GM21526 (cell line): Measurements from ENCODE around the gene MRPS24.

Source experiments
- ATAC-seq: cut with Tn5 transposase; IDR thresholded peaks from one replicate; pipeline ENCODE4 v1.9.1; 2021; ENCODE audit warnings: moderate library complexity; ENCODE audit not compliant: unreplicated experiment, low FRiP score

MRPS24 gene

DNA sequence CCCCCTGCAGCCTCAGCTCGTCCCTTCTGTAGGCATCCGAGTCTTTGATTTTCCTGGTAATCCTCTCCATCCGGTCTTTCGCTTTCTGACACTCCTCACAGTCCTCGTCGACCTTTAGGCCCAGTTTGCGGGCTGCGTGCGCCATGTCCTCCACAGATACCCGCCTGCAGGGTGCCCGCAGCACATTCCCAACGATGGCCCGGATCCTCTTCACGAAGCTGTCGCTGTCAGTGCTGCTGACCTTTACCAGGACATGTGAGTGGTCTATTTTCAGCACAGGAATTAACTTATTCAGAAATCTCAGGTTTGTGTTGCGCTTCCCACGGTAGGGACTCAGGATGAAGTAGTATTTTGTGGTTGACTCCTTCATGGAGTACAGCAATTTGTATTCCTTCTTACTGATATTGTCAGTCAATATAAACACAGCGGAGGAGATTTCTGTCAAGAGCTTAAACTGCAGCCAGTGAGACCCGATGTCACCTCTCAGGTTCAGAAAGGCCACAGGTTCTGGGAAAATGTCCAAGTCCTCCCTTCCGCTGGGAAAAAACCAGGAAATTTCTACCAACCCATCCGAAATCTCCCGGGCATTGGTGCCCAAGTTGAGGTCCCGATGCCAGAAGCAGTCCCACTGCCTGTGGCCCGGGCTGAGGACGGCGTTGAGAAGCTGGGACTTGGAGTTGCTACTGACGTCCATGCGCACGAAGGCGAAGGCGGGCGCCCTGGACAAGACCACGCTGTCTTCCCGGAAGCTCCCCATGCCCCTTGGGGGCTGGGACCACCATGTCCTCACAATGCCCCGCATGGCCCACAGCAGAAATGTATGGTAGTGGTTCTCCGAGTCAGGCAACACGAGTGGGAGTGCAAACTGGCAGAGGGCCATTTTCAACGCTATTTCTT lies 8.9 kb upstream of the MRPS24 start:
- ATAC-seq, result no peak

DNA sequence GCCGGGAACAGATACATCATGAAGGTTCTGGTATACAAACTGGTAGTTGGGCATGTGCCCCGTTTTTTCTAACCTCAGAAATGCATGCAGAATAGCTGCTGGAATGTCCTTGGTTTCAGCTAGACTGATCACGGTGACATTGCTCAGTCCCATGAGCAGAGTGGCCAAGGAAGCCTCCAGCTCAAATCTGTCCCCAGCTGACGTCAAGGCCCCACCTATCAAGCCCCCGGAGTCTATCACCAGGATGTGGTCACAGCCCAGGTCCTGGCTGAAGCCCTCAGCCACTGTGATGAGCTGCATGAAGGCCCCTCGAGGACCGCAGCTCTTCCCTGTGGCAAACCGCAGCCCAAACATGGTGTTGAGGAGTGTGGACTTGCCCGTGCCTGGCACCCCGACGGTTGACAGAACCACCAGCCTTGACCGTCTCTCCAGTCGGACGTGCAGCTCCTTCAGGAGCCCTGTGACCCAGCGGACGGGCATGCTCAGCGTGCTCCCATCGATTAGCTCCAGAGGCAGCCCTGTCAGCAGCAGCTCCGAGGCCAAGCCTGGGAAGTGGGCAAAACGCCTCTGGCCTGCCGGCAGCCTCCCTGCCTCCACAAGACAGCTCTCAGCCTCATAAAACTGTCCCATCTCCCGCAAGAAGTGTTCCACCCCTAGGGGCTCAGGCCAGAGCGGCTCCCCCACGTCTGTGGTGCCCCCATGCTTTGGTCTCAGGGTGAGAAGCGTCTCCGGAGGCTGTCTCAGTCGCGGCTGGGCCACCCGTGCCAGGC lies 7.8 kb upstream of the MRPS24 start:
- no peak for ATAC-seq

GRCh38 chr7:43876241-43876640 lies 6.9 kb upstream of the MRPS24 start:
- no peak for ATAC-seq

DNA sequence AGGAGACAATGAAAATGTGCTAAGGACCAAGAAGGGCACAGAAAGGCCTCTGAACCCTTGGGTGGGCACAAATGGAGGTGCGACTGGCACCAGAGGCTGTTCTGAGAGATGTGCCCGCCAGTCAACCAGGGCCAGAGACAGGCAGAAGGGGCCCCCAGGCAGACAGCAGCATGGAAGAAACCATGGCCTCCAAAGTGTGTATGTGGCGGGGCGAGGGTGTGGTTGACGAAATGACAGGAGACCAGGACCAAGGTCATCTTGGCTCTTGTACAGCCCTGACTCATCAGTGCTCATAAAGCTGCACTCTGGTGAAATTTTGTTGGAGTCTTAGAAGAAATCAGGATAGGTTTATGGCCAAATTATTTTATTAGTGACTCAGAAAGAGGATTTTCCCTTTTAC lies 4.0 kb upstream of the MRPS24 start:
- ATAC-seq, result no peak

DNA sequence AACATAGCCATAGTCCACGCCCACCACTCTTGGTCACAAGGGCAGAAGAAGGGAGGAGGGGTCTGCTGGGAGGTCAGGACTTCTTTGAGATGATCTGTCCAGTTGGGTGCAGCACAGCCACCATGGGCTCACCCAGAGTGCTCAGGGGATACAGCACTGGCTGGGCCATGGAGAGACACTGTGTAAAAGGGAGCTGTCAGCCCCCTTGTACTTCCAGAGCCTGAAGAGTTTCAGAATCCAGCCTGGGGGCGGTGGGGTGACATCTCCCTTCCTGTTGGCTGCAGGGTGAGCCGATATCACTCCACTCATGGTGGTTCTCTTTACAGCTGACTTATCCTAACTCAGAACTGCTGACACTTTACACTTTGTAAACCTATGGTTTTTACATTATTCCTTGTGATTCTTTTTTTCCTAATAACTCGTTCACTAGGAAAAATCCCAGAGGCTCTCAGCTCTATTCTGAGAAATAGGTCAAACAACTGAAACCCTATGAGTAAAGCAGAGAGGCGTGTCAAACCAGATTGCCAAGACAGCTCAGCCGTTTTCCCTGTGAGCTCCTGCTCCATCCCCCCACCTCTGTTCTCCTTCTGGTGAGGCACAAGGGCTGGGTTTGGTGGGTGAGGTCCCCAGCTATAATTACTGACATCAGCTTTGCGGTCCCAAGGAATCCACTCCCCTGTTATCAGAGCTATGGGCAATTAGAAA lies 3.2 kb upstream of the MRPS24 start:
- no peak for ATAC-seq

GRCh38 chr7:43871064-43871463 lies 1.7 kb upstream of the MRPS24 start:
- ATAC-seq, result no peak

DNA sequence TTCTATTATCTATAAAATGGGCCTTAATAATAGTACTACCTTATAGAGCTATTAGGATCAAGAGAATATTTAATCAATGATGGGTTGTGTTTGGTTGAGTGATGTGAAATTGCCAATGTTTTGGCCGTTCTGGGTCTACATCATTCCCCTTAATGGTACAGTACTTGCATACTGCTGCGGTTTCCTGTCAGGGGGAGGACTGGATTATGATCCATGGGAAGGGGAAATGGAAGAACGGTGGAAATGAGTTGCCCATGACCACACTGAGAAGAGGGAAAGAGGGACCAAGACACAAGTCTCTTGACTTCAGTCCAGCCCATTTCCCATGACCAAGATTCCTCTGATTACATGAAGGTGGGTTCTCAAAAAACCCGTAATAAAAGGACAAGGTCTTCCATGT lies 999 bp upstream of the MRPS24 start:
- no peak for ATAC-seq

GRCh38 chr7:43869867-43870240 lies 537 bp upstream of the MRPS24 start:
- no peak for ATAC-seq

GRCh38 chr7:43868681-43869005 lies 674 bp downstream of the MRPS24 start:
- no peak for ATAC-seq

DNA sequence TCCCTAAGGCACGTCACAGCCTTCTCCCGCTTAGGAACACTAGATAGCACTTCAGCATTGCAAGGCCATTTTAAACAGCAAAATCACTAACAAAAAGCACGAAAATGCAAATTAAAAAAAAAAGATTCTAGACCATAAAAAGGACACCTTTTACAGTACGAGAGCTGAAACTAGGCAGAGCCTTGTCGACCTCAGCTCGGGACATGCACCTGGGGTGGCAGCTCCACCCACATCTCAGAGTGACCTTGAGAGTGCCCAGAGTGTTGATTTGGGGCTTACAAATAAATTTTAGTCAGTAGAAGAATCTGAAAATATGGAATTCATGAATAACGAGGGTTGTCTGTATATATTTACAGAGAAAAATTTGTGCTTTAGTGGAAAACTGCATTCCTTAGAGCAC lies 1.1 kb downstream of the MRPS24 start:
- ATAC-seq, result no peak

DNA sequence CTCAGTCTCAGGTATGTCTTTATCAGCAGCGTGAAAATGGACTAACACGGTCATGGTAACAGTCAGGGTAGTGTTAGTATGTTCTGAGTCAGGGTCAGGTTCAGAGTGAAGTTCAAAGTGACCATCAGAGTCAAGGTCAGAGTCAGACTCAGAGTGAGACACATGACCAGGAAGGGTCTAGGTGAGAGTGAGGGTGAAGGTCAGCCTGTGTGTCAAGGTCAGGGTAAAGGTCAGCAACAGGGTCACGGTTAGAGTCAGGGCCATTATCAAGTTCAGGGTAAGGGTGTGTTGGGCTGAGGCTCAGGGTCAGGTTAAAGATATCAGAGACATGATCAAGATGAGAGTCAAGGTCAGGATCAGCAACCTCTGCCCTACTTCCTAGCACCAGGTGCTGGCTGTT lies 4.0 kb downstream of the MRPS24 start:
- ATAC-seq, result no peak

DNA sequence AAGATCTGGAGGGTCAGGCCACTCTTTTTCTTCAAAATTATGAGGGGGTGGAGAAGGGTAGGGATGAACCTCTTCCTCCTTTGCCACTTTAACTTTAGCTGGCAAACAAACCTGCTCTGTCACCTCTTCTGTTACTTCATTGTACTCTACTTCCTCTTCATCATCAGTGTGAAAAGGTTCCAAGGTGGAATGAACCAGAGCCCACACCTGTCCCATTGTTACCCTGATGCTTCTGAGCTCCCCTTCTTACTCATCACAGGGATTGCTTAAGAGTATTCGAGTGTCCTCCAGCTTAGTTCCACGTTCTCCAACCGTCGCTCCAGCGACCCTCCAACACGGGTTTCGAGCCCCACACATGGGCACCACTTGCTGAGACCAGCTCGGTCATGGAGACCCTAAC lies 5.2 kb downstream of the MRPS24 start:
- no peak for ATAC-seq

GRCh38 chr7:43856996-43857395 lies 12.3 kb downstream of the MRPS24 start:
- no peak for ATAC-seq

- no peak for ATAC-seq
Observed at GRCh38 chr7:43856316-43856715, 13.0 kb downstream of the MRPS24 start.

- no peak for ATAC-seq
Observed at GRCh38 chr7:43855176-43855575, 14.1 kb downstream of the MRPS24 start.

DNA sequence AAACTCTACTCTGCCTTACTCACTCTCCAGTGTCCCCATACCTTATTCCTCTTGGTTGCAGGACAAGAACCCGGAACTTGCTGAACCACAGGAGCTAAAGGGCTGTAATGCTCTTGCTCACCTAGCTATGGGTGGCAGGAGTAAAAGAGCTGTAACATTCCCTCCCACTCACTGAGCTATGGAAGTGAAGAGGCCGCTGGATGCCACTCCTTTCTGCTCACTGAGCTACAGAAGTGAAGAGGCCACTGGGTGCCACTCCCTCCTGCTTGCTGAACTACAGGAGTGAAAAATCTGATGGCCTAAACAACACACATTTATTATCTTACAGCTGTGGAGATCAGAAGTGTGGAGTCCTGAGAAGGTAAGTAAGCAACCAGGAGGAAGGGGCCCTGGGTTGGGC lies 17.5 kb downstream of the MRPS24 start:
- ATAC-seq, result no peak

- no peak for ATAC-seq
Observed at GRCh38 chr7:43850348-43851116, 18.8 kb downstream of the MRPS24 start.

GRCh38 chr7:43849047-43849446 lies 20.3 kb downstream of the MRPS24 start:
- no peak for ATAC-seq

DNA sequence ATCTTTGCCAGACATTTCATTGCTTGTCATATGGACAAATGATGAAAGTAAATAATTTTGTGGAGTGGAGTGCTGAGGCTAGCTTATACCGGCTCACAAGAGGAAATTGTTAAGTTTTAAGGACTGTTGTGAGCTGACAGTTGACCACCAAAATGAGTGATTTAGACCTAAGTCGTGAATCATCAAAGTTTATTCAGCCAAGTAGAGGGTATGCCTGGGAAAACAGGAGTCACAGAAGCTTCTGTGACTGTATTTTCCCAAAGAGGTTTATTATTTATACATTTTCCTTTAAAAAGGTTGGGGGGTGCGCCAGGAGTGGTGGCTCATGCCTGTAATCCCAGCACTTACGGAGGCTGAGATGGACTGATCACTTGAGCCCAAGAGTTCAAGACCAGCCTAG lies 21.8 kb downstream of the MRPS24 start:
- ATAC-seq, result no peak

DNA sequence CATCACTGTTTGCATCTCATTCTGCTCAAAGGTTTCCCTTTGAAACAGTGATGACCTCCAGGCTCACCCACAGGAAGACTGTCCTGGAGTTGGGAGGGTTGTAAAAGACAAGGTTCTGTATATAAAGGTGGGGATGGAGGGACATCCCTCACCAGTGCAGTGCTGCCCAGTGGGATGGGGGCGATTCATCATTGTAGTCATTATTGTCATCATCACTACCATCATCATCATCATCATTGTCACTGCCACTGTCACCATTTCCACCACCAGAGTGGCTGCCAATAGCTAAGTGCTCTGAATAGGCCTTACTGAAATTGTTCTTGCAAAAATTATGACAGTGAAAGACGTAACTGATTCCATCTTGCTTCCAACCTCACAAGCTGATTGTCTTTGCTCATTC lies 24.7 kb downstream of the MRPS24 start:
- ATAC-seq, result no peak

GRCh38 chr7:43844257-43844656 lies 25.1 kb downstream of the MRPS24 start:
- no peak for ATAC-seq
